Cortex of kidney (tissue), 1 donor: ENCODE data around the gene CCDC175.

Experiments
- DNase-seq: peaks from one replicate; lab custom pipeline; 2025; lab: John Stamatoyannopoulos, UW

The CCDC175 gene

GRCh38 chr14:59540852-59541251 is 35.8 kb downstream of the CCDC175 start:
- DNase-seq: no peak

GRCh38 chr14:59538936-59539335 is 37.7 kb downstream of the CCDC175 start:
- DNase-seq: no peak

- no peak for DNase-seq
These were observed 39.1 kb downstream of the CCDC175 start for GRCh38 chr14:59537476-59537875.

GRCh38 chr14:59534361-59534987 is 42.1 kb downstream of the CCDC175 start:
- DNase-seq: no peak

DNA sequence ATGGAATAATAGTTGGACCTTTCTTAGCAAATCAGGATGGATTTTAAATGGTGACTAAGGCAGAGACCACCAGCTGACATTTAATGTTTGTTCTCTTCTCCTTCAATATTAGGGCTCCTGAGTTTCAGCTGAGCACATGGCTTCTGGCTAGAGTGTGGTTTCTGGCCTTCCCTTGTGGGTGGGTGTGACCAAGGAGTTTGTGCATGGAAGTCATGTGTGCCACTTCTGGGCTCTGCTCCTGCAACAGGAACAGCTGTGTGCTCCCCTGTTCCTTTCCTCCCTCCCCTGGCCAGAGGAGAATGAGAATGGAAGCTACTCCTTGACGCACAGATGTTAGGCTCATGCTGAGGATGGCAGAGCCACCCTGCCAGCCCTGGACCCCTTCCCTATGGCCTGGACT is 44.2 kb downstream of the CCDC175 start:
- DNase-seq: no peak

DNA sequence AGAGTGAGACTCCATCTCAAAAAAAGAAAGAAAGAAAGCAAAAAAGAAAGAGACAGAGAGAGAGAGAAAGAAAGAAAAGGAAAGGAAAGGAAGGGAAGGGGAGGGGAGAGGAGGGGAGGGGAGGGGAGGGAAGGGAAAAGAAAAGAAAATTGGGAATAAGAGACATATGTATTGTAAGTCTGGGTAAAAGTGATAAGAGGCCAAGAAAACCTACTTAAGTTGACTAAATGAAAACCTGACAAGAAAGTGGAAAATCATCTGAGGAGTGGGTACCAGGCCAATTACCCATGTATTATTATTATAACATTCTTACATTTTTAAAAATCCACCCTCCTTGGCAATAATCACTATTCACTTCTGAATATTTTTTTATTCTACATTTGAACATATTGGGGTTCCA is 46.3 kb downstream of the CCDC175 start:
- no peak for DNase-seq

- no peak for DNase-seq
These were observed 47.4 kb downstream of the CCDC175 start for GRCh38 chr14:59529189-59529588.

GRCh38 chr14:59520224-59520623 is 56.4 kb downstream of the CCDC175 start:
- DNase-seq: no peak

GRCh38 chr14:59511916-59512575 is 64.6 kb downstream of the CCDC175 start:
- no peak for DNase-seq

GRCh38 chr14:59510966-59511365 is 65.6 kb downstream of the CCDC175 start:
- no peak for DNase-seq

- no peak for DNase-seq
These were observed 66.6 kb downstream of the CCDC175 start for GRCh38 chr14:59510001-59510400.

- DNase-seq: no peak
These were observed 67.5 kb downstream of the CCDC175 start for GRCh38 chr14:59509101-59509500.

- DNase-seq: no peak
These were observed 68.9 kb downstream of the CCDC175 start for GRCh38 chr14:59507752-59508103.

DNA sequence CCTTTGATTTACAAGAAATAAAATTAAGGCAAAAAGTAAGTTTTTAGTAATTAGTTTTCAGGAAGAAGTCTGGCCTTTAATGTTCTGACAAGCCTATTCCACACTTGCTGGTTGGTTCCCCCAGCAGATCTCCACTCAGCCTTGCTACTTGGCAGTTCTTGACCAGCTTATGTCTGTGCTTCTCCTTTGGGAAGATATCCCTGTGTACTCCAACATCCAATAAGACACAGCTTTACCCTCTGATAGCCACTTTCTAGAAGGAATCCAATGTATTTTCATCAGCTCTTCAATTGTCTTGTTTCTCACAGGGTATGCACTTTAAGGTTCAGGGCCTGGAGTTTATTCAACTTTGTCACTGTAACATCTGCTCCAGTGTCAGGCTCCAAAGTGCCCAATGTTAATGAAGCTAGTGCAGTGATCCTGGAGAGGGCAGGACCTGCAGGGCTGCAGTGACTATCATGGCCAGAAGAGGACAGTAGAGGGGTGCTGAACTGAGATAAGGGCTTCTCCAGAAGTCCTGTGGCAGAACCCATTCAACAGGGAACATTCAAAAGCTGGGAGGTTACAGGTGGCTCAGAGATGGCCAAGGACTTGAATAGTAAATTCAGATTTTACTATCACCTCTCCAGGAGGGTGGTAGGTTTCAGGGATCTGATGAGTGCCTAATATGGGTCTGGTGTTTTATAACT is 69.4 kb downstream of the CCDC175 start:
- DNase-seq: no peak

GRCh38 chr14:59503256-59503655 is 73.4 kb downstream of the CCDC175 start:
- DNase-seq: no peak

DNA sequence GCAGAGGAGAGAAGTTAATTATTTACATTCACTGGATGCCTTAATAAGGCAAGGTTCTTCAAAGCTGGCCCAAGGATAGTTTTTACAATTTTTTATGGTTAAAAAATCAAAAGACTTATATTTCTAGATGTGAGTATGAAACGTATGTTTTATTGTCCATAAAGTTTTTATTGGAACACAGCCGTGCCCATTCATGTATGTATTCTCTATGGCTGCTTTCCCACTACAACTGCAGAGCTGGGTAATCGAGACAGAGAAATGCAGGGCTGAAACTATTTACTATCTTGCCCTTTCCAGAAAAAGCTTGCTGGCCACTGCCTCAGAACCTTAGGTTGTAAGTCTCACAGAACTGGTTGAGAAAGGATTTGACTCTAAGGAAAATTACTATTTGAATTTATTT is 75.9 kb downstream of the CCDC175 start:
- DNase-seq: no peak

GRCh38 chr14:59492384-59492783 is 84.2 kb downstream of the CCDC175 start:
- no peak for DNase-seq

DNA sequence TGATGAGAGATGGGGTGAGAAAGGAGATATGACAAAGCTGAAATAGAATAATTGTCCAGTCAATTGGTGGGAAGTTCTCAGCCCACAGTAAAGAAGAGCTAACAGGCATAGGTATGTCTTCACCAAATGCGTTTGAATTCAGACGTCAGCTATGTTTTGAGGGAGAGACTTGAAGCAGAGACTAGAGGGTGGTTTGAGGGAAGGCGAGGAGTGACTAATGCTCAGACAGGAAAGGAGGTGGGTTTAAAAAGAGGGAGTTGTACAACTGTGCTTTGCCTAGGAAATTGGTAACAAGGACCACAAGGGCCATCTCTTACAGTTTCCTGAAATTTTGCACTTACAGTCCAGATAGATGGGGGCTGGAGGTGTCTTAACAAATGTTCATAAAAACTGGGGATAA is 85.9 kb downstream of the CCDC175 start:
- DNase-seq: no peak

GRCh38 chr14:59484639-59485175 is 91.9 kb downstream of the CCDC175 start:
- DNase-seq: no peak

- DNase-seq: peak; percentile 49
These were observed 92.6 kb downstream of the CCDC175 start, which contains the start of the genes JKAMP and L3HYPDH for GRCh38 chr14:59483819-59484638. TSS of gene JKAMP (plus strand) at chr14:59484517. CDS start at chr14:59484590, 73 bp downstream. TSS of gene L3HYPDH (minus strand) at chr14:59484408. CDS start at chr14:59484316, 92 bp downstream.

GRCh38 chr14:59483363-59483762 is 93.2 kb downstream of the CCDC175 start:
- no peak for DNase-seq
